PC-9 (cell line): ENCODE results near the gene GPS2. TPM values are rescaled to one million over a fixed set of nuclear protein-coding genes. Genes with fewer than 3 reads are reported as not detected.

ENCODE experiments used
- BruUV-seq: library from RNA; stranded (reverse); fragments of 400-500 nt; replicated peaks from 2 replicates; lab custom pipeline; 2021; lab: Mats Ljungman, UMichigan
- CTCF ChIA-PET: fragments of 300-600 bp; sonication (Branson Sonifier 250); formaldehyde crosslinking; loops from one replicate; lab custom pipeline; 2022; ENCODE audit warnings: antibody characterized with exemption; lab: Charles Lee
- POLR2A ChIA-PET: fragments of 300-600 bp; sonication (Branson Sonifier 250); formaldehyde crosslinking; loops from one replicate; lab custom pipeline; 2022; ENCODE audit warnings: antibody characterized with exemption; ENCODE audit not compliant: unreplicated experiment; lab: Charles Lee
- DNase-seq, 2 experiments: peaks; one replicate each; pipeline versions ENCODE4 v3.0.0 to v3.0.0-alpha.2; 2015 to 2022; ENCODE audit warnings: mixed read lengths in 1 of 2
- H2AFZ ChIP-seq: fragments of 200-600 bp; sonication (generic); 2 replicates; pipeline ENCODE4 v1.8.1; 2017; ENCODE audit warnings: antibody characterized with exemption
- H3F3A ChIP-seq: fragments of 200-600 bp; sonication (generic); 2 replicates; pipeline ENCODE4 v1.8.1; 2017; ENCODE audit warnings: antibody characterized with exemption, mild to moderate bottlenecking, low read depth; ENCODE audit not compliant: insufficient read depth
- H3K27ac ChIP-seq: fragments of 200-600 bp; sonication (generic); 2 replicates; pipeline ENCODE4 v1.6.1; 2016; ENCODE audit warnings: mixed run types
- H3K27me3 ChIP-seq: fragments of 200-600 bp; sonication (generic); 2 replicates; pipeline ENCODE4 v1.6.1; 2016; ENCODE audit warnings: low read depth, mixed run types; ENCODE audit not compliant: insufficient read depth
- H3K36me3 ChIP-seq: fragments of 200-600 bp; sonication (generic); 2 replicates; pipeline ENCODE4 v1.6.1; 2016; ENCODE audit warnings: low read depth, mixed run types
- H3K4me1 ChIP-seq: fragments of 200-600 bp; sonication (generic); replicated peaks from 2 replicates; pipeline ENCODE4 v1.6.1; 2016; ENCODE audit warnings: mixed run types; ENCODE audit not compliant: insufficient read depth
- H3K4me2 ChIP-seq: fragments of 200-600 bp; sonication (generic); 2 replicates; pipeline ENCODE4 v1.6.1; 2017; ENCODE audit warnings: mixed run types
- H3K4me3 ChIP-seq: fragments of 200-600 bp; sonication (generic); 2 replicates; pipeline ENCODE4 v1.6.1; 2016; ENCODE audit warnings: mixed run types
- H3K79me2 ChIP-seq: fragments of 200-600 bp; sonication (generic); 2 replicates; pipeline ENCODE4 v1.6.1; 2017; ENCODE audit warnings: low read depth, mixed run types
- H3K9me2 ChIP-seq: fragments of 200-600 bp; sonication (generic); 2 replicates; pipeline ENCODE4 v1.8.1; 2017; ENCODE audit warnings: mild to moderate bottlenecking; ENCODE audit not compliant: insufficient read depth
- H3K9me3 ChIP-seq: fragments of 200-600 bp; sonication (generic); 2 replicates; pipeline ENCODE4 v1.8.1; 2016; ENCODE audit warnings: low read depth; ENCODE audit not compliant: insufficient read depth
- H4K20me1 ChIP-seq: fragments of 200-600 bp; sonication (generic); 2 replicates; pipeline ENCODE4 v1.8.1; 2017; ENCODE audit not compliant: insufficient read depth
- EZH2 ChIP-seq: fragments of 200-600 bp; sonication (generic); IDR thresholded peaks from 2 replicates; pipeline ENCODE4 v1.8.0; 2017; ENCODE audit warnings: antibody characterized with exemption, low read depth
- intact Hi-C: fragments of 100-400 bp; cut with micrococcal nuclease; formaldehyde crosslinking; loops from one replicate; pipeline ENCODE4 v1.10.0; 2022; ENCODE audit not compliant: unreplicated experiment
- total RNA-seq: library from RNA; stranded (reverse); gene quantifications from 2 replicates; pipeline ENCODE4 v1.2.3, GENCODE V29; 2021
- TF ChIP-seq, protein P1 (sequence below): fragments of 200-600 bp; sonication (generic); conservative IDR thresholded peaks from 2 replicates; pipeline ENCODE4 v1.6.1; 2017; ENCODE audit warnings: mixed run types, antibody characterized with exemption, mild to moderate bottlenecking, moderate library complexity

GPS2 gene
- total RNA-seq, 1 experiment from 2014 or later: 61.3 TPM

DNA sequence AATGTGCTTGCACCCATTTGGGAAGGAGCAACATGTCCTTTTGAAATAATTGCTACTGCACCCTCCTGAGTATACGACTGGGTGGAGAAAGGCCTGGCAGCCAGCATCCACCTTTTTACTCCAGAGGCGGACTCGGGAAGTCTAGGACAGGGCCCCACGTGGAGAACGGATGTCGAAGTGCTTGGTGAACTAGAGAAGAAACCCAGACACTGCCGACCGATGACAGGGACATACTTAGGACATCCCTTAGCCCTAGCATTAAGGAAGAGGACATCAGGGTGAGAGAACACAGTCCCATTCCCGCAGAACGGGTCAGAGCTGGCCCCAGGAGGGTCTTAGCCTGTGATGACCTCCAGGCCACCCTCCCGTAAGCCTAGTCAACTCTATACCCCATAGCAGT, 24.5 kb downstream of the GPS2 start:
- H3K4me2 ChIP-seq: no peak overlapping the region
- H4K20me1 ChIP-seq: no peaks in the 10 kb centered on the region
- peaks cover 21% of the 10 kb centered on the region; the same call in 1 of the 2 replicates for H3F3A ChIP-seq
- intact Hi-C loops: no loop called here
- peaks cover 10% of the 10 kb centered on the region; the same call in 1 of the 2 replicates for H3K27me3 ChIP-seq
- CTCF ChIA-PET: no interaction called here
- POLR2A ChIA-PET: no interaction called here
- TF ChIP-seq EZH2: no peak
- TF ChIP-seq, protein P1, sequence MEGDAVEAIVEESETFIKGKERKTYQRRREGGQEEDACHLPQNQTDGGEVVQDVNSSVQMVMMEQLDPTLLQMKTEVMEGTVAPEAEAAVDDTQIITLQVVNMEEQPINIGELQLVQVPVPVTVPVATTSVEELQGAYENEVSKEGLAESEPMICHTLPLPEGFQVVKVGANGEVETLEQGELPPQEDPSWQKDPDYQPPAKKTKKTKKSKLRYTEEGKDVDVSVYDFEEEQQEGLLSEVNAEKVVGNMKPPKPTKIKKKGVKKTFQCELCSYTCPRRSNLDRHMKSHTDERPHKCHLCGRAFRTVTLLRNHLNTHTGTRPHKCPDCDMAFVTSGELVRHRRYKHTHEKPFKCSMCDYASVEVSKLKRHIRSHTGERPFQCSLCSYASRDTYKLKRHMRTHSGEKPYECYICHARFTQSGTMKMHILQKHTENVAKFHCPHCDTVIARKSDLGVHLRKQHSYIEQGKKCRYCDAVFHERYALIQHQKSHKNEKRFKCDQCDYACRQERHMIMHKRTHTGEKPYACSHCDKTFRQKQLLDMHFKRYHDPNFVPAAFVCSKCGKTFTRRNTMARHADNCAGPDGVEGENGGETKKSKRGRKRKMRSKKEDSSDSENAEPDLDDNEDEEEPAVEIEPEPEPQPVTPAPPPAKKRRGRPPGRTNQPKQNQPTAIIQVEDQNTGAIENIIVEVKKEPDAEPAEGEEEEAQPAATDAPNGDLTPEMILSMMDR: no peak
- H3K27ac ChIP-seq: no peak overlapping the region
- H3K9me2 ChIP-seq: no peaks in the 10 kb centered on the region
- no TSS peak for BruUV-seq
- no peaks in the 10 kb centered on the region for H3K36me3 ChIP-seq
- H3K79me2 ChIP-seq: no peaks in the 10 kb centered on the region
- H2AFZ ChIP-seq: no peak overlapping the region
- peaks cover 21% of the 10 kb centered on the region for H3K4me1 ChIP-seq
- no peak overlapping the region for H3K4me3 ChIP-seq
- DNase-seq: no peak
- H3K9me3 ChIP-seq: no peaks in the 10 kb centered on the region

DNA sequence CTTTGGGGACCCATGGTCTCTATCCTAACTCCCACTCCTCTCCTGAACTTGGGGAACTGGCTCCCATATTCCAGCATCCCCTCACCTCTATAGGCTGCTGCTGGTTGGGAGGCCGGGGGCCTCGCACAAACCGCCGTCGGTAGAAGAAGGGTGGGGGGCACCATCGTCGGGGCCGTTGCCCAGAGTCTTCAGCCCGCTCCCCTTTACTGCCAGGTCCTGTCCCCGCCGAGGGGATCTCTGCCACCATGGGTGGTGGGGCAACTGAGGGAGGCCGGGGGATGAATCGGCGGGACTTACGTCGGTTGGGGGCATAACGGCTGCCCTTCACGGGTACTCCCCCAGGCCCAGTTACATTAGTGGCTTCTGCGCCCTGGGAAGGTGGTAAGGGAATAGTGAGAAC, 25.0 kb downstream of the GPS2 start:
- Histone ChIP-seq H3K4me1 (peaks cover 21% of the 10 kb centered on the region), H3K9me2 (no peaks in the 10 kb centered on the region), H3K4me3 (no peak overlapping the region), H3K27me3 (peaks cover 10% of the 10 kb centered on the region; the same call in 1 of the 2 replicates), H3K9me3 (no peaks in the 10 kb centered on the region), H3K36me3 (no peaks in the 10 kb centered on the region), H3K79me2 (no peaks in the 10 kb centered on the region), H4K20me1 (no peaks in the 10 kb centered on the region), H3K27ac (no peak overlapping the region), H3K4me2 (no peak overlapping the region), H2AFZ (no peak overlapping the region), H3F3A (peaks cover 16% of the 10 kb centered on the region; the same call in 1 of the 2 replicates)
- ChIA-PET CTCF (no interaction called here), POLR2A (no interaction called here)
- intact Hi-C loops: no loop called here
- TF ChIP-seq, protein P1: no peak
- no peak for TF ChIP-seq EZH2
- DNase-seq: no peak
- no TSS peak for BruUV-seq

DNA sequence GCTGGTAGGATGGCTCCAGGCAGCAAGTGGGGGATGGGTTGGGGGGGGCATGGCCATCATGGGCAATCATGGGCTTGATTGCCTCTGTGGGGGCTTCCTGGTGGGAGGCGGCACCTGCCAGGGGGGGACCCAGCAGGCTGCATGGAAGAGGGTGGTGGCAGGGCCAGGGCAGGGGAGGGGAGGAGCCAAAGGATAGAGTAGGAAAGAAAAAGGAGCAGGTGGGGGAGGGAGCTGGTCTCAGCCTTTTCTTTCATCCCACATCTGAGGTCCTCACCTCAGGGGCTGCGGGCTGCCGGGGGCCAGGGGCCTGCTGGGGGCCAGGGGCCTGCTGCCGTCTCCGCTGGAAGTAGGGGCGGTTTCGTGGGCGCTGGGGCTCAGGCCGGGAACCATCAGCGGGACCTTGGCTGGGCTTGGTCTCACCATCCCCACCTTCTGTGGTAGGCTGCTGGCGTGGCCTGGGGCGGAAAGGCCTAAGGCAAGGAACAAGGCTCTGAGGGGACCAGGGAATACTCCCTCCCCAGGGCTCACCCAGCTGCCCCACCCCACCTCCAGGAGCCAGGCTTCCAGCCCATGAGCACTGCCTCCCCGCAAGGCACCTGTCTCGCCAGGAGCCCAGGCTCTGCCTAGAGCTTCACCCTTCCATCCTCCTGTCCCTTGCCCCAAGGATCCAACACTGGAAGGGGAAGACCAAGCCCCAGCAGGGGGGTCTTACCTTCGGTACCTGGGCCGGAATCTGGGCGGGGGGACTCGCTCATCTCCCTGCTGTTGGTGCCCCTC, 25.7 kb downstream of the GPS2 start:
- no peak overlapping the region for H2AFZ ChIP-seq
- DNase-seq: no peak
- POLR2A ChIA-PET: no interaction called here

More for the DNA sequence above, 25.7 kb downstream of the GPS2 start:
- Histone ChIP-seq H3K27me3 (peaks cover 10% of the 10 kb centered on the region; the same call in 1 of the 2 replicates), H3K36me3 (no peaks in the 10 kb centered on the region), H4K20me1 (no peaks in the 10 kb centered on the region), H3K4me3 (no peak overlapping the region), H3K9me2 (no peaks in the 10 kb centered on the region), H3K4me1 (peaks cover 21% of the 10 kb centered on the region), H3K79me2 (no peaks in the 10 kb centered on the region), H3K27ac (no peak overlapping the region), H3F3A (peaks cover 16% of the 10 kb centered on the region; the same call in 1 of the 2 replicates), H3K9me3 (no peaks in the 10 kb centered on the region), H3K4me2 (no peak overlapping the region)
- intact Hi-C loops: no loop called here
- BruUV-seq: no TSS peak
- no peak for TF ChIP-seq EZH2
- TF ChIP-seq, protein P1: no peak
- CTCF ChIA-PET: interaction anchor here (0.5 kb wide), 1 partner anchor 47 kb away, joined by 6 read pairs; the partner anchor contains the start of gene GABARAP
